HCT116 (cell line): ENCODE results near the gene SIRT7.

Source experiments
- EZH2phosphoT487 ChIP-seq: fragments of 200-600 bp; IDR thresholded peaks from 2 replicates; pipeline ENCODE4 v1.6.1; 2018; ENCODE audit warnings: antibody characterized with exemption, borderline replicate concordance
- MAX ChIP-seq: IDR thresholded peaks from 2 replicates; pipeline ENCODE4 v1.6.1; 2012
- TF ChIP-seq, protein P1 (sequence below), 3 experiments: fragments of 200-600 bp in 1 of 3; sonication (generic) in 1 of 3; IDR thresholded peaks in 2 of 3; conservative IDR thresholded peaks in 1 of 3; 2 replicates each; pipeline ENCODE4 v1.5.1; 2012 to 2017; ENCODE audit warnings: low read depth in 2 of 3, low read length in 2 of 3, antibody characterized with exemption in 1 of 3, borderline replicate concordance in 1 of 3, control low read depth in 1 of 3, mild to moderate bottlenecking in 1 of 3, mixed read lengths in 1 of 3, mixed run types in 1 of 3, moderate library complexity in 1 of 3; ENCODE audit not compliant: insufficient read depth in 1 of 3

DNA sequence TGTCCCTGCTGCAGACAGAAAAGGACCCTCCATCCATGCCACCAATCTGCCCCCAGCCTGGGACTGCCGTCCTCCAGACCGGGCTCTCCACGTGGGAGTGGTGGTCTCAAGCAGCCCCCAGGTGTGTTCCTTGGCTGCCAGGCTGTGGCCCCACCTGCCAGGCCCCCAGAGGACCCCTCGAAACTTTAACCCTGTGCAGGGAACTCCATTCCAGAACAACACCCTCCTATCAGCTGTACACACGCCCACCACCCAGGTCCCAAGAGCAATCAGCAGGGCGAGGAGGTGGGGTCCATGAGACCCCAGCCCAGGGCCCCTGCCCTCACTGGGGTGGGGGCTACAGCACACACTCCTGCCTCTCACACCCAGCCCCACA is 17.7 kb upstream of the SIRT7 start:
- TF ChIP-seq, protein P1, sequence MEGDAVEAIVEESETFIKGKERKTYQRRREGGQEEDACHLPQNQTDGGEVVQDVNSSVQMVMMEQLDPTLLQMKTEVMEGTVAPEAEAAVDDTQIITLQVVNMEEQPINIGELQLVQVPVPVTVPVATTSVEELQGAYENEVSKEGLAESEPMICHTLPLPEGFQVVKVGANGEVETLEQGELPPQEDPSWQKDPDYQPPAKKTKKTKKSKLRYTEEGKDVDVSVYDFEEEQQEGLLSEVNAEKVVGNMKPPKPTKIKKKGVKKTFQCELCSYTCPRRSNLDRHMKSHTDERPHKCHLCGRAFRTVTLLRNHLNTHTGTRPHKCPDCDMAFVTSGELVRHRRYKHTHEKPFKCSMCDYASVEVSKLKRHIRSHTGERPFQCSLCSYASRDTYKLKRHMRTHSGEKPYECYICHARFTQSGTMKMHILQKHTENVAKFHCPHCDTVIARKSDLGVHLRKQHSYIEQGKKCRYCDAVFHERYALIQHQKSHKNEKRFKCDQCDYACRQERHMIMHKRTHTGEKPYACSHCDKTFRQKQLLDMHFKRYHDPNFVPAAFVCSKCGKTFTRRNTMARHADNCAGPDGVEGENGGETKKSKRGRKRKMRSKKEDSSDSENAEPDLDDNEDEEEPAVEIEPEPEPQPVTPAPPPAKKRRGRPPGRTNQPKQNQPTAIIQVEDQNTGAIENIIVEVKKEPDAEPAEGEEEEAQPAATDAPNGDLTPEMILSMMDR (IDR thresholded peaks at IDR 0.05 in 2 of 3, conservative IDR thresholded peaks at IDR 0.05 in 1 of 3; ENCODE audit: borderline replicate concordance in 1 of 3, insufficient read depth in 1 of 3, low read depth in 2 of 3, low read length in 2 of 3), result no peak
- TF ChIP-seq EZH2phosphoT487, result no peak
- no peak for TF ChIP-seq MAX
